GM12878 (cell line): ENCODE measurements around the gene NCKAP5. TPM values are rescaled to one million over a fixed set of nuclear protein-coding genes. Genes with fewer than 3 reads are reported as not detected.

Experiments used
- ATAC-seq: fragments of 200-7000 bp; cut with Tn5 transposase; 3 replicates; pipeline ENCODE4 v1.9.1; 2020; ENCODE audit warnings: mild to moderate bottlenecking, moderate library complexity
- BruUV-seq: library from RNA; stranded (reverse); fragments of 400-500 nt; replicated peaks from 2 replicates; lab custom pipeline; 2021; lab: Mats Ljungman, UMichigan
- CTCF ChIA-PET: fragments of 300-600 bp; sonication (Branson Sonifier 250); formaldehyde crosslinking; extraction: SDS; loops from one replicate; lab custom pipeline; 2021; ENCODE audit warnings: inconsistent platforms; lab: Yijun Ruan, JAX
- POLR2A ChIA-PET: fragments of 350-600 bp; formaldehyde crosslinking; extraction: SDS; loops from one replicate; lab custom pipeline; 2021; ENCODE audit warnings: inconsistent platforms; lab: Charles Lee
- RAD21 ChIA-PET: fragments of 300-600 bp; sonication (Branson Sonifier 250); formaldehyde crosslinking; loops from one replicate; lab custom pipeline; 2023; ENCODE audit warnings: antibody characterized with exemption; ENCODE audit not compliant: unreplicated experiment; lab: Charles Lee
- SMC1A ChIA-PET: fragments of 300-600 bp; sonication (Branson Sonifier 250); formaldehyde crosslinking; loops from one replicate; lab custom pipeline; 2023; ENCODE audit not compliant: unreplicated experiment, uncharacterized antibody; lab: Charles Lee
- DNase-seq: peaks from one replicate; pipeline ENCODE4 v3.0.0-alpha.2; 2011; ENCODE audit warnings: low read depth, low spot score
- FAIRE-seq: peaks from 3 replicates; lab custom pipeline; 2011; peaks lifted over from hg19 to GRCh38; lab: Jason Lieb, UNC
- H2AFZ ChIP-seq: 2 replicates; pipeline ENCODE4 v1.6.0; 2011; ENCODE audit warnings: low read depth, low read length, control low read depth; ENCODE audit not compliant: control insufficient read depth
- H3K27ac ChIP-seq: 2 replicates; pipeline ENCODE4 v1.5.1; 2011; ENCODE audit warnings: control low read depth; ENCODE audit not compliant: control insufficient read depth, insufficient read depth
- H3K27me3 ChIP-seq, 2 experiments: replicated peaks in 1 of 2; 2 replicates each; pipeline versions ENCODE4 v1.6.0 to v1.6.1; 2011; ENCODE audit warnings: low read length in 1 of 2; ENCODE audit not compliant: control insufficient read depth in 2 of 2, insufficient read depth in 2 of 2
- H3K36me3 ChIP-seq, 2 experiments: 2 replicates each; pipeline ENCODE4 v1.5.1; 2011; ENCODE audit warnings: low read length in 1 of 2; ENCODE audit not compliant: control insufficient read depth in 2 of 2, insufficient read depth in 2 of 2
- H3K4me1 ChIP-seq: 2 replicates; pipeline ENCODE4 v1.6.1; 2011; ENCODE audit warnings: mild to moderate bottlenecking, low read length, moderate library complexity, mixed read lengths; ENCODE audit not compliant: control insufficient read depth, insufficient read depth
- H3K4me2 ChIP-seq: 2 replicates; pipeline ENCODE4 v1.6.0; 2011; ENCODE audit warnings: control low read depth; ENCODE audit not compliant: control insufficient read depth, insufficient read depth
- H3K4me3 ChIP-seq: fragments of 200-600 bp; sonication (generic); 2 replicates; pipeline ENCODE4 v1.5.1; 2016
- H3K79me2 ChIP-seq: 2 replicates; pipeline ENCODE4 v1.6.0; 2011; ENCODE audit warnings: low read length; ENCODE audit not compliant: control insufficient read depth, insufficient read depth
- H3K9ac ChIP-seq: 2 replicates; pipeline ENCODE4 v1.8.0; 2011; ENCODE audit warnings: low read length, control low read depth, mixed read lengths; ENCODE audit not compliant: control insufficient read depth, insufficient read depth
- H3K9me3 ChIP-seq: replicated peaks from 3 replicates; pipeline ENCODE4 v1.5.1; 2011; ENCODE audit warnings: mild to moderate bottlenecking, low read length; ENCODE audit not compliant: control insufficient read depth, insufficient read depth
- H4K20me1 ChIP-seq: 2 replicates; pipeline ENCODE4 v1.6.0; 2011; ENCODE audit not compliant: control insufficient read depth, insufficient read depth
- ATF2 ChIP-seq: IDR thresholded peaks from 2 replicates; pipeline ENCODE4 v1.6.1; 2012; ENCODE audit warnings: low read length, inconsistent platforms
- CHD2 ChIP-seq: IDR thresholded peaks from 2 replicates; pipeline ENCODE4 v1.6.1; 2011; ENCODE audit warnings: low read depth, low read length, improper control_type of control experiment, borderline replicate concordance
- E4F1 ChIP-seq: fragments of 450-650 bp; IDR thresholded peaks from 2 replicates; pipeline ENCODE4 v1.6.1; 2018; ENCODE audit warnings: borderline replicate concordance, mild to moderate bottlenecking; ENCODE audit not compliant: partially characterized antibody
- GABPA ChIP-seq: IDR thresholded peaks from 2 replicates; pipeline ENCODE4 v1.6.1; 2014; ENCODE audit warnings: antibody characterized with exemption, low read depth, mild to moderate bottlenecking, inconsistent platforms
- GATAD2B ChIP-seq: fragments of 450-650 bp; conservative IDR thresholded peaks from 2 replicates; pipeline ENCODE4 v1.6.1; 2017; ENCODE audit warnings: low read depth, mild to moderate bottlenecking, moderate library complexity
- JUNB ChIP-seq: IDR thresholded peaks from 2 replicates; pipeline ENCODE4 v1.6.1; 2016; ENCODE audit warnings: antibody characterized with exemption, mild to moderate bottlenecking
- LARP7 ChIP-seq: fragments of 450-650 bp; IDR thresholded peaks from 2 replicates; pipeline ENCODE4 v1.6.1; 2017; ENCODE audit warnings: mild to moderate bottlenecking
- NFYA ChIP-seq: IDR thresholded peaks from 2 replicates; pipeline ENCODE4 v1.6.1; 2011; ENCODE audit warnings: low read depth, mild to moderate bottlenecking, low read length, improper control_type of control experiment, borderline replicate concordance
- NR2C1 ChIP-seq: fragments of 450-650 bp; IDR thresholded peaks from 2 replicates; pipeline ENCODE4 v1.6.1; 2017; ENCODE audit warnings: antibody characterized with exemption, mild to moderate bottlenecking, moderate library complexity
- PAX8 ChIP-seq: fragments of 450-650 bp; IDR thresholded peaks from 2 replicates; pipeline ENCODE4 v1.6.1; 2017; ENCODE audit warnings: mild to moderate bottlenecking, moderate library complexity
- RBBP5 ChIP-seq: fragments of 200-600 bp; sonication (generic); conservative IDR thresholded peaks from 2 replicates; pipeline ENCODE4 v1.6.1; 2016
- REST ChIP-seq: IDR thresholded peaks from 2 replicates; pipeline ENCODE4 v1.6.1; 2012; ENCODE audit warnings: mild to moderate bottlenecking, low read depth, low read length
- SMARCA5 ChIP-seq: fragments of 450-650 bp; IDR thresholded peaks from 2 replicates; pipeline ENCODE4 v1.6.1; 2017; ENCODE audit warnings: mild to moderate bottlenecking
- TBL1XR1 ChIP-seq: IDR thresholded peaks from 2 replicates; pipeline ENCODE4 v1.6.1; 2012; ENCODE audit warnings: low read depth, low read length, improper control_type of control experiment
- ZNF384 ChIP-seq: IDR thresholded peaks from 2 replicates; pipeline ENCODE4 v1.6.1; 2012; ENCODE audit warnings: low read depth, mild to moderate bottlenecking, low read length, improper control_type of control experiment, borderline replicate concordance
- WGBS: methylation state at CpG from one replicate; pipeline ENCODE4 v1.1.6; 2016; ENCODE audit warnings: low lambda C conversion rate; ENCODE audit not compliant: insufficient replicate concordance, insufficient coverage; ENCODE audit errors: missing lambda C conversion rate; 5-methylcytosine and 5-hydroxymethylcytosine counted together
- in situ Hi-C: fragments of 300-500 bp; cut with MboI; formaldehyde crosslinking; loops from 9 replicates; pipeline ENCODE4 v1.14.3; 2018; ENCODE audit warnings: mixed read lengths
- intact Hi-C: fragments of 100-400 bp; cut with micrococcal nuclease; formaldehyde crosslinking; loops from one replicate; pipeline ENCODE4 v1.14.2; 2022; ENCODE audit not compliant: unreplicated experiment
- polyA plus RNA-seq, 11 experiments: library from polyadenylated mRNA; depleted of rRNA in 4 of 11; unstranded in 6 of 11; stranded (reverse) in 5 of 11; fragments of >200 nt; fragmentation: Nextera tagmentation in 4 of 11; fragmentation: Illumina TruSeq in 1 of 11; extraction: Ambion mirVana in 4 of 11; extraction: Trizol in 1 of 11; gene quantifications; 1 replicate in 1 of 11; 2 replicates in 10 of 11; pipeline versions ENCODE4 v1.2.1 to v1.2.3, GENCODE V29; 2011 to 2016; ENCODE audit warnings: inconsistent platforms in 2 of 11, missing spikeins in 2 of 11, low read depth in 1 of 11
- total RNA-seq, 4 experiments: library from RNA; depleted of rRNA in 3 of 4; stranded (reverse); fragments of >200 nt in 3 of 4; fragmentation: Illumina TruSeq in 1 of 4; extraction: Trizol in 1 of 4; gene quantifications; 2 replicates each; pipeline versions ENCODE4 v1.2.1 to v1.2.3, GENCODE V29; 2013 to 2021

The NCKAP5 gene
- total and polyA plus RNA-seq, 10 of the 15 experiments (the other 5 are each of a cell fraction or from before 2014, with no cell fraction given) = 0.06 to 0.44 (median 0.16) TPM

GRCh38 chr2:133389569-133389968 lies 178.7 kb downstream of the NCKAP5 start:
- POLR2A ChIA-PET = no interaction called here
- H4K20me1 ChIP-seq = no peaks in the 10 kb centered on the region
- H3K4me3 ChIP-seq = no peak overlapping the region
- CTCF ChIA-PET = no interaction called here
- intact Hi-C loops = no loop called here
- H3K27me3 ChIP-seq = no peaks in the 10 kb centered on the region
- H3K79me2 ChIP-seq = no peaks in the 10 kb centered on the region
- no peaks in the 10 kb centered on the region for H3K36me3 ChIP-seq
- no peaks in the 10 kb centered on the region for H3K9me3 ChIP-seq
- no peak for DNase-seq
- H2AFZ ChIP-seq = no peak overlapping the region
- H3K4me2 ChIP-seq = no peak overlapping the region
- BruUV-seq = no TSS peak
- TF ChIP-seq ATF2 = no peak
- TF ChIP-seq NFYA = no peak
- no peak for TF ChIP-seq JUNB
- TF ChIP-seq SMARCA5 = no peak
- TF ChIP-seq RBBP5 = no peak
- no peak for TF ChIP-seq PAX8
- TF ChIP-seq TBL1XR1 = no peak
- no peak for TF ChIP-seq GATAD2B
- TF ChIP-seq CHD2 = no peak
- TF ChIP-seq LARP7 = no peak
- TF ChIP-seq ZNF384 = no peak
- TF ChIP-seq NR2C1 = no peak
- TF ChIP-seq E4F1 = no peak
- no peak for TF ChIP-seq GABPA
- no peak for TF ChIP-seq REST
- 15% methylated on average over 5 of the region's 5 CpGs for WGBS
- in situ Hi-C loops = no loop called here
- ATAC-seq = no peak
- SMC1A ChIA-PET = interaction anchor here (0.8 kb wide), 1 partner anchor 28 kb away, joined by 4 read pairs; no protein-coding TSS in a partner anchor
- no peaks in the 10 kb centered on the region for H3K4me1 ChIP-seq
- RAD21 ChIA-PET = no interaction called here
- H3K27ac ChIP-seq = no peak overlapping the region
- no peak overlapping the region for H3K9ac ChIP-seq
- FAIRE-seq = no peak
